ENCODE results near the gene FAM13C. TPM values are rescaled to one million over a fixed set of nuclear protein-coding genes. Genes with fewer than 3 reads are reported as not detected.

Gene FAM13C
- total and polyA plus RNA-seq, 2 of the 4 experiments (the other 2 are of a cell fraction), result 1.6 to 2.9 TPM

DNA sequence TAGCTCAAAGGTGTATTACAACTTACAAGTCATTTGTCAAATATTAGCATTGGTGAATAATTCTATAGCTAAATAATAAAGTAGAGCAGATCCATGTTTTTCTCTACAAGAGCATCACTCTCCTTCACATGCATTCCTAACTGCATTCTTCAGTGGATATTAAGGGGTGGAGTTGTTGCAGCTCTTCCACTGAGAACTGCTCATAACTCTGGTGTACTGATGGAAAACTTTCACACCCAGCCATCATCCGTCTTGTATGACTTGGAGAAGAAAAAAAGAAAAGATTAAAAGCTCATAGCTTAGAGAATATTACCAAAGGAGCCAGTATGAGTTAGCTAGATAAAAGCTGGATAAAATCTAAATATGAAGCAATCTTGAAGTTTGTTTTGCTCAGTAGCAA lies 10.2 kb upstream of the FAM13C start:
- Histone ChIP-seq H2BK120ac (ENCODE audit: low read depth, low read length) (peak overlapping the region; percentile 52; the same call in 1 of the 2 replicates), H3K4me1 (ENCODE audit: control insufficient read depth, insufficient read depth, low read length) (peaks cover 4% of the 10 kb centered on the region), H3K4me3 (ENCODE audit: insufficient read depth, low read depth, low read length) (no peak overlapping the region), H3K9me3 (ENCODE audit: control insufficient read depth, insufficient read depth, low read length) (no peaks in the 10 kb centered on the region), H3K18ac (ENCODE audit: low read depth, low read length) (no peak overlapping the region), H2BK15ac (ENCODE audit: low read depth, low read length) (no peak overlapping the region), H3K9me1 (ENCODE audit: insufficient read depth, low read length) (no peaks in the 10 kb centered on the region), H3K23ac (ENCODE audit: low read depth, low read length) (no peak overlapping the region; the same call in 1 of the 2 replicates), H4K91ac (ENCODE audit: insufficient read depth, low read depth, low read length) (no peak overlapping the region), H3K4ac (ENCODE audit: low read depth, low read length) (no peak overlapping the region), H4K8ac (ENCODE audit: low read depth in 2 of 2, low read length in 2 of 2) (no peak overlapping the region), H3K36me3 (ENCODE audit: control insufficient read depth, insufficient read depth, low read length) (no peaks in the 10 kb centered on the region), H2AK5ac (ENCODE audit: low read depth, low read length) (no peak overlapping the region), H3K79me1 (ENCODE audit: low read depth in 1 of 2, low read length in 2 of 2) (no peaks in the 10 kb centered on the region), H3K9ac (ENCODE audit: low read depth, low read length) (no peak overlapping the region; the same call in 1 of the 2 replicates), H2AK9ac (replicated peaks; ENCODE audit: low read depth, low read length, poor library complexity) (no peak overlapping the region), H2BK5ac (ENCODE audit: low read depth, low read length, poor library complexity, severe bottlenecking) (peak overlapping the region; percentile 64), H4K20me1 (ENCODE audit: insufficient read depth, low read length) (no peaks in the 10 kb centered on the region), H2BK20ac (ENCODE audit: low read depth, low read length) (no peak overlapping the region), H3K56ac (ENCODE audit: extremely low read depth, insufficient read depth, low read length) (no peak overlapping the region), H3K27me3 (ENCODE audit: control insufficient read depth, insufficient read depth, low read length) (no peaks in the 10 kb centered on the region), H3K27ac (ENCODE audit: insufficient read depth, low read length) (no peak overlapping the region), H3K14ac (replicated peaks; ENCODE audit: low read depth, low read length) (no peak overlapping the region), H4K5ac (ENCODE audit: low read depth, low read length) (no peak overlapping the region), H2AFZ (replicated peaks; ENCODE audit: low read length, poor library complexity) (no peak overlapping the region), H3K4me2 (ENCODE audit: low read depth, low read length) (no peak overlapping the region)
- in situ Hi-C loops (cut with MboI; ENCODE audit: low sequenced_read_pairs) (no loop called here), intact Hi-C loops (cut with micrococcal nuclease) (no loop called here), dilution Hi-C loops (cut with HindIII; ENCODE audit: low sequenced_read_pairs, unreplicated experiment) (no loop called here)
- TF ChIP-seq MAFK (IDR thresholded peaks at IDR 0.05; ENCODE audit: low read depth, low read length) (no peak), RAD21 (IDR thresholded peaks at IDR 0.05; ENCODE audit: low read length) (no peak), POLR2A (IDR thresholded peaks at IDR 0.05; ENCODE audit: low read depth, low read length) (no peak), MAZ (IDR thresholded peaks at IDR 0.05; ENCODE audit: borderline replicate concordance, low read depth, low read length) (no peak), CEBPB (IDR thresholded peaks at IDR 0.05; ENCODE audit: low read depth, low read length) (no peak), BHLHE40 (IDR thresholded peaks at IDR 0.05; ENCODE audit: low read depth, low read length) (no peak), NFE2L2 (IDR thresholded peaks at IDR 0.05; ENCODE audit: low read depth, low read length) (no peak), FOS (IDR thresholded peaks at IDR 0.05; ENCODE audit: low read depth, low read length) (no peak), RFX5 (IDR thresholded peaks at IDR 0.05; ENCODE audit: low read depth, low read length) (no peak), CHD1 (IDR thresholded peaks at IDR 0.05; ENCODE audit: low read depth, low read length) (no peak), RCOR1 (IDR thresholded peaks at IDR 0.05; ENCODE audit: insufficient replicate concordance, low read length) (no peak), SMC3 (IDR thresholded peaks at IDR 0.05; ENCODE audit: low read depth, low read length) (no peak)
- TF ChIP-seq, protein P1, sequence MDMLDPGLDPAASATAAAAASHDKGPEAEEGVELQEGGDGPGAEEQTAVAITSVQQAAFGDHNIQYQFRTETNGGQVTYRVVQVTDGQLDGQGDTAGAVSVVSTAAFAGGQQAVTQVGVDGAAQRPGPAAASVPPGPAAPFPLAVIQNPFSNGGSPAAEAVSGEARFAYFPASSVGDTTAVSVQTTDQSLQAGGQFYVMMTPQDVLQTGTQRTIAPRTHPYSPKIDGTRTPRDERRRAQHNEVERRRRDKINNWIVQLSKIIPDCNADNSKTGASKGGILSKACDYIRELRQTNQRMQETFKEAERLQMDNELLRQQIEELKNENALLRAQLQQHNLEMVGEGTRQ (IDR thresholded peaks at IDR 0.05; ENCODE audit: low read depth, low read length), result no peak
- TF ChIP-seq, protein P2, sequence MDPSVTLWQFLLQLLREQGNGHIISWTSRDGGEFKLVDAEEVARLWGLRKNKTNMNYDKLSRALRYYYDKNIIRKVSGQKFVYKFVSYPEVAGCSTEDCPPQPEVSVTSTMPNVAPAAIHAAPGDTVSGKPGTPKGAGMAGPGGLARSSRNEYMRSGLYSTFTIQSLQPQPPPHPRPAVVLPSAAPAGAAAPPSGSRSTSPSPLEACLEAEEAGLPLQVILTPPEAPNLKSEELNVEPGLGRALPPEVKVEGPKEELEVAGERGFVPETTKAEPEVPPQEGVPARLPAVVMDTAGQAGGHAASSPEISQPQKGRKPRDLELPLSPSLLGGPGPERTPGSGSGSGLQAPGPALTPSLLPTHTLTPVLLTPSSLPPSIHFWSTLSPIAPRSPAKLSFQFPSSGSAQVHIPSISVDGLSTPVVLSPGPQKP (IDR thresholded peaks at IDR 0.05; ENCODE audit: borderline replicate concordance, low read depth, low read length), result no peak
- no CpG with 5 or more reads among the region's 1 CpG for WGBS, 2 experiments (ENCODE audit: extremely low coverage in 2 of 2, insufficient read length in 1 of 2)
- CTCF ChIA-PET, result interaction anchor here (0.6 to 0.8 kb wide), 2 partner anchors 10 to 30 kb away, joined by 3 read pairs; no protein-coding TSS in a partner anchor
- ATAC-seq (ENCODE audit: low read depth), result peak; percentile 88
- no TSS peak for BruUV-seq (replicated peaks)
- POLR2A ChIA-PET (ENCODE audit: unreplicated experiment), result no interaction called here
- peak; percentile 49 for DNase-seq
